Ishikawa (cell line): ENCODE measurements around the gene SNAPIN.

Experiments used
- CEBPB ChIP-seq: IDR thresholded peaks from 2 replicates; pipeline ENCODE4 v1.6.1; 2012
- CREB1 ChIP-seq: IDR thresholded peaks from 2 replicates; pipeline ENCODE4 v1.6.1; 2012; ENCODE audit warnings: low read depth
- EGR1 ChIP-seq: IDR thresholded peaks from 2 replicates; pipeline ENCODE4 v1.6.1; 2012
- EP300 ChIP-seq: IDR thresholded peaks from 2 replicates; pipeline ENCODE4 v1.6.1; 2012; ENCODE audit warnings: borderline replicate concordance
- FOXM1 ChIP-seq: IDR thresholded peaks from 2 replicates; pipeline ENCODE4 v1.6.1; 2012; ENCODE audit warnings: low read depth, borderline replicate concordance
- MAX ChIP-seq: IDR thresholded peaks from 2 replicates; pipeline ENCODE4 v1.6.1; 2012
- NFIC ChIP-seq: IDR thresholded peaks from 2 replicates; pipeline ENCODE4 v1.6.1; 2012
- RAD21 ChIP-seq: IDR thresholded peaks from 2 replicates; pipeline ENCODE4 v1.6.1; 2012; ENCODE audit warnings: low read depth
- TAF1 ChIP-seq: IDR thresholded peaks from 2 replicates; pipeline ENCODE4 v1.6.1; 2012; ENCODE audit warnings: low read depth, mild to moderate bottlenecking
- TCF12 ChIP-seq: IDR thresholded peaks from 2 replicates; pipeline ENCODE4 v1.6.1; 2012; ENCODE audit warnings: low read depth
- TEAD4 ChIP-seq: IDR thresholded peaks from 2 replicates; pipeline ENCODE4 v1.6.1; 2012
- YY1 ChIP-seq: IDR thresholded peaks from 2 replicates; pipeline ENCODE4 v1.6.1; 2012; ENCODE audit warnings: low read depth
- ZBTB7A ChIP-seq: IDR thresholded peaks from 2 replicates; pipeline ENCODE4 v1.6.1; 2012; ENCODE audit warnings: low read depth
- TF ChIP-seq, protein P1 (sequence below): IDR thresholded peaks from 2 replicates; pipeline ENCODE4 v1.6.1; 2012; ENCODE audit warnings: low read depth, mild to moderate bottlenecking
- TF ChIP-seq, protein P2 (sequence below): IDR thresholded peaks from 2 replicates; pipeline ENCODE4 v1.6.1; 2012

Gene SNAPIN

GRCh38 chr1:153627715-153628626 is 30.5 kb upstream of the SNAPIN start, which contains the start of gene S100A1:
TSS of gene S100A1 (plus strand) at chr1:153628434. CDS start at chr1:153630522, 2,088 bp downstream.
- TF ChIP-seq CREB1 (no peak), TAF1 (0 out of 2 replicates have a peak, but pooled peaks have one; percentile 38), ZBTB7A (peak; percentile 97), RAD21 (peak; percentile 12; the same call in 1 of the 2 replicates)

DNA sequence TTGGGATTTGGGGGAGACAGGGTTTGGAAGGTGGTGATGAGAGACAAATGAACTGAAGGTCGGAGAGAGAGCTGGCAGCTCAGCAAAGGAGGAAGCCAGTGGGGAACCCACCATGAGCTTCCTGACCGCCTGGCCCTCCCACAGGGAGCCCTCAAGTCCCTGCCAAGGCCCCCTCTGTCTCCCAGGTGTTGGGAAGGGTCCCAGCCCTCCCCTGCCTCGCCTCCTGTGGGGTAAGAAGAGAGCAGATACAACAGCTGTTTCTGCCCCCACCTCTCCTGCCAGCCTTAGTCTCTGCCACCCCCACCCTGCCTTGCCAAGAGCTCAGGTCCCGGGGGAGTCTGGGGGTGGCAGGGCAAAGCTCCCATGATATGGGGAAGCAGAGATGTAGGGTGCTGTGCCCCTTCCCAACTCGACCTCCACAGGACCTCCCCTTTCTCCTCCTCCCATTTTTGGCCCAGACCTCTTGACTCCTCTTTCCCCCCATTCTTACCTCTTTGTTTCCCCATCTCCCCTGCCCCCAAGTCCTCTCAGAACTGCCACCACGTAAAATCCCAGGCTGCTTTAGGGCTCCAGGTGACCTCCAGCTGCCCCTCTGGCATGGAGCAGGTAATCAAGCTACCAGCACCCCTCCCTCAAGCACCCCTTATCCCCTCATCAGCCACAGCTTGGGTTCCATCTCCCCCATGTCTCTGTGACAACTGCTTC is 29.7 kb upstream of the SNAPIN start:
- TF ChIP-seq RAD21 (no peak), TEAD4 (no peak), TCF12 (no peak)
- TF ChIP-seq, protein P1, sequence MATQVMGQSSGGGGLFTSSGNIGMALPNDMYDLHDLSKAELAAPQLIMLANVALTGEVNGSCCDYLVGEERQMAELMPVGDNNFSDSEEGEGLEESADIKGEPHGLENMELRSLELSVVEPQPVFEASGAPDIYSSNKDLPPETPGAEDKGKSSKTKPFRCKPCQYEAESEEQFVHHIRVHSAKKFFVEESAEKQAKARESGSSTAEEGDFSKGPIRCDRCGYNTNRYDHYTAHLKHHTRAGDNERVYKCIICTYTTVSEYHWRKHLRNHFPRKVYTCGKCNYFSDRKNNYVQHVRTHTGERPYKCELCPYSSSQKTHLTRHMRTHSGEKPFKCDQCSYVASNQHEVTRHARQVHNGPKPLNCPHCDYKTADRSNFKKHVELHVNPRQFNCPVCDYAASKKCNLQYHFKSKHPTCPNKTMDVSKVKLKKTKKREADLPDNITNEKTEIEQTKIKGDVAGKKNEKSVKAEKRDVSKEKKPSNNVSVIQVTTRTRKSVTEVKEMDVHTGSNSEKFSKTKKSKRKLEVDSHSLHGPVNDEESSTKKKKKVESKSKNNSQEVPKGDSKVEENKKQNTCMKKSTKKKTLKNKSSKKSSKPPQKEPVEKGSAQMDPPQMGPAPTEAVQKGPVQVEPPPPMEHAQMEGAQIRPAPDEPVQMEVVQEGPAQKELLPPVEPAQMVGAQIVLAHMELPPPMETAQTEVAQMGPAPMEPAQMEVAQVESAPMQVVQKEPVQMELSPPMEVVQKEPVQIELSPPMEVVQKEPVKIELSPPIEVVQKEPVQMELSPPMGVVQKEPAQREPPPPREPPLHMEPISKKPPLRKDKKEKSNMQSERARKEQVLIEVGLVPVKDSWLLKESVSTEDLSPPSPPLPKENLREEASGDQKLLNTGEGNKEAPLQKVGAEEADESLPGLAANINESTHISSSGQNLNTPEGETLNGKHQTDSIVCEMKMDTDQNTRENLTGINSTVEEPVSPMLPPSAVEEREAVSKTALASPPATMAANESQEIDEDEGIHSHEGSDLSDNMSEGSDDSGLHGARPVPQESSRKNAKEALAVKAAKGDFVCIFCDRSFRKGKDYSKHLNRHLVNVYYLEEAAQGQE = no peak
- TF ChIP-seq, protein P2, sequence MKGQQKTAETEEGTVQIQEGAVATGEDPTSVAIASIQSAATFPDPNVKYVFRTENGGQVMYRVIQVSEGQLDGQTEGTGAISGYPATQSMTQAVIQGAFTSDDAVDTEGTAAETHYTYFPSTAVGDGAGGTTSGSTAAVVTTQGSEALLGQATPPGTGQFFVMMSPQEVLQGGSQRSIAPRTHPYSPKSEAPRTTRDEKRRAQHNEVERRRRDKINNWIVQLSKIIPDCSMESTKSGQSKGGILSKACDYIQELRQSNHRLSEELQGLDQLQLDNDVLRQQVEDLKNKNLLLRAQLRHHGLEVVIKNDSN = no peak

DNA sequence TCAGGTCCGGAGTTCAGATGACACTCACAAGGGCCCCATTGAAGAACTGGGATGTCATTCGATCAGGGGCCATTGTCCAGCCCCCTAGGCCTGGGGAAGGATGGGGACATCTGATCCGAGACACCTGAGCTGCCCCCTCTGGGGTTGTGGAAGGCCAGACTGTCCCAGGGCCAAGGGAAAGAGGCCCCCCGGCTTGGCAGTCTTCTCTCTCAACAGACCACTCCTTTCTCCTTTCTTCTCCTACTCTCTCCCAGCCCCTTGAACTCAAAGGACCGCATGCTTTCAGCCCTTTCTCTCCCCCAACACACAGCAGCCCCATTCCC is 29.2 kb upstream of the SNAPIN start:
- TF ChIP-seq EGR1 (no peak), NFIC (no peak), EP300 (no peak), YY1 (no peak), RAD21 (no peak), CREB1 (no peak), CEBPB (no peak), MAX (no peak), TCF12 (no peak), TEAD4 (no peak), ZBTB7A (no peak), TAF1 (no peak), FOXM1 (no peak)
- TF ChIP-seq, protein P1 = no peak
- TF ChIP-seq, protein P2 = no peak

DNA sequence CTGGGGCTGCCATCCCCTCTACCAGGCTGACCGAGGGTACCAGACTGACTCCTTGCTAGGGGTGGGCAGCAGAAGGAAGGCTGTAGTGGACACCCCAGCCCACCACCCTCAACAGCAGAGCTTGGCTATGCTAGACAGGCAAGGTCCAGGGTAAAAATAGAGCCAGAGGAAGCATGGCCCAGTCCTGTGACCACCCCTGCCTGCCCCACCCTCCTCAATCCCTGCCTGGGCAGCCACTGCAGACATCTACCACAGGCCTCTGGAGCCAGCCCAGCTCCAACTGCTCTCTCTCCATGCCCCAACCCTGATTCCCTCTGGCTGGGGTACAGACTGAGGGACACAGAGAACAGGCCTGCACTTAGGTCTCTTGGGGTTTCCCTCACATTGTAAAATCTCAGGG is 28.5 kb upstream of the SNAPIN start:
- TF ChIP-seq CREB1 (no peak), TAF1 (no peak), CEBPB (no peak), EP300 (no peak), MAX (no peak), NFIC (no peak), TEAD4 (no peak), TCF12 (no peak), RAD21 (no peak), ZBTB7A (no peak), YY1 (no peak), EGR1 (no peak), FOXM1 (no peak)
- TF ChIP-seq, protein P2 = no peak
- TF ChIP-seq, protein P1 = no peak
